WTC11 (cell line): ENCODE data around the gene NLRP1.

ENCODE experiments used
- AR ChIP-seq: fragments of 250-450 bp; sonication (Bioruptor Pico); IDR thresholded peaks from 2 replicates; pipeline ENCODE4 v1.9.0; 2021; ENCODE audit warnings: mild to moderate bottlenecking
- CREB1 ChIP-seq: sonication (generic); formaldehyde crosslinking; IDR thresholded peaks from 2 replicates; pipeline ENCODE4 v1.8.0; 2023; ENCODE audit warnings: mild to moderate bottlenecking, missing genetic modification reagents
- ELF4 ChIP-seq: sonication (generic); formaldehyde crosslinking; IDR thresholded peaks from 2 replicates; pipeline ENCODE4 v1.8.1; 2022; ENCODE audit warnings: low read depth, mild to moderate bottlenecking, moderate library complexity, missing genetic modification reagents
- ETV6 ChIP-seq: sonication (generic); formaldehyde crosslinking; IDR thresholded peaks from 2 replicates; pipeline ENCODE4 v1.8.1; 2022; ENCODE audit warnings: mild to moderate bottlenecking, missing genetic modification reagents
- KAT7 ChIP-seq: sonication (generic); formaldehyde crosslinking; IDR thresholded peaks from 2 replicates; pipeline ENCODE4 v1.8.1; 2023; ENCODE audit warnings: missing genetic modification reagents, mild to moderate bottlenecking, borderline replicate concordance
- PREB ChIP-seq: sonication (generic); formaldehyde crosslinking; IDR thresholded peaks from 2 replicates; pipeline ENCODE4 v1.8.1; 2022; ENCODE audit warnings: mild to moderate bottlenecking, missing genetic modification reagents, moderate library complexity, borderline replicate concordance
- PRRX2 ChIP-seq: fragments of 250-450 bp; sonication (Bioruptor Pico); IDR thresholded peaks from 2 replicates; pipeline ENCODE4 v1.8.0; 2021; ENCODE audit warnings: mild to moderate bottlenecking
- ZBTB43 ChIP-seq: sonication (generic); formaldehyde crosslinking; IDR thresholded peaks from 2 replicates; pipeline ENCODE4 v1.8.1; 2023; ENCODE audit warnings: mild to moderate bottlenecking, missing genetic modification reagents
- TF ChIP-seq, protein P1 (sequence below): fragments of 200-600 bp; IDR thresholded peaks from 2 replicates; pipeline ENCODE4 v1.8.0; 2022; ENCODE audit warnings: antibody characterized with exemption
- TF ChIP-seq, protein P2 (sequence below): sonication (generic); formaldehyde crosslinking; IDR thresholded peaks from 2 replicates; pipeline ENCODE4 v1.8.0; 2022; ENCODE audit warnings: mild to moderate bottlenecking, missing genetic modification reagents

GRCh38 chr17:5618476-5618875 lies 34.2 kb upstream of the NLRP1 start:
- TF ChIP-seq ELF4 (no peak), ETV6 (CRISPR knock-in tag) (no peak), AR (CRISPR knock-in tag) (no peak), PRRX2 (CRISPR knock-in tag) (no peak), CREB1 (CRISPR knock-in tag) (no peak), ZBTB43 (no peak), KAT7 (CRISPR knock-in tag) (no peak), PREB (CRISPR knock-in tag) (no peak)
- TF ChIP-seq, protein P1, sequence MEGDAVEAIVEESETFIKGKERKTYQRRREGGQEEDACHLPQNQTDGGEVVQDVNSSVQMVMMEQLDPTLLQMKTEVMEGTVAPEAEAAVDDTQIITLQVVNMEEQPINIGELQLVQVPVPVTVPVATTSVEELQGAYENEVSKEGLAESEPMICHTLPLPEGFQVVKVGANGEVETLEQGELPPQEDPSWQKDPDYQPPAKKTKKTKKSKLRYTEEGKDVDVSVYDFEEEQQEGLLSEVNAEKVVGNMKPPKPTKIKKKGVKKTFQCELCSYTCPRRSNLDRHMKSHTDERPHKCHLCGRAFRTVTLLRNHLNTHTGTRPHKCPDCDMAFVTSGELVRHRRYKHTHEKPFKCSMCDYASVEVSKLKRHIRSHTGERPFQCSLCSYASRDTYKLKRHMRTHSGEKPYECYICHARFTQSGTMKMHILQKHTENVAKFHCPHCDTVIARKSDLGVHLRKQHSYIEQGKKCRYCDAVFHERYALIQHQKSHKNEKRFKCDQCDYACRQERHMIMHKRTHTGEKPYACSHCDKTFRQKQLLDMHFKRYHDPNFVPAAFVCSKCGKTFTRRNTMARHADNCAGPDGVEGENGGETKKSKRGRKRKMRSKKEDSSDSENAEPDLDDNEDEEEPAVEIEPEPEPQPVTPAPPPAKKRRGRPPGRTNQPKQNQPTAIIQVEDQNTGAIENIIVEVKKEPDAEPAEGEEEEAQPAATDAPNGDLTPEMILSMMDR, result no peak
- TF ChIP-seq, protein P2, sequence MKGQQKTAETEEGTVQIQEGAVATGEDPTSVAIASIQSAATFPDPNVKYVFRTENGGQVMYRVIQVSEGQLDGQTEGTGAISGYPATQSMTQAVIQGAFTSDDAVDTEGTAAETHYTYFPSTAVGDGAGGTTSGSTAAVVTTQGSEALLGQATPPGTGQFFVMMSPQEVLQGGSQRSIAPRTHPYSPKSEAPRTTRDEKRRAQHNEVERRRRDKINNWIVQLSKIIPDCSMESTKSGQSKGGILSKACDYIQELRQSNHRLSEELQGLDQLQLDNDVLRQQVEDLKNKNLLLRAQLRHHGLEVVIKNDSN (CRISPR knock-in tag), result no peak
